GM12801 (cell line): ENCODE measurements around the gene ZBTB39.

ENCODE experiments used
- TF ChIP-seq, protein P1 (sequence below): IDR thresholded peaks from one replicate; pipeline ENCODE4 v1.5.1; 2011; ENCODE audit warnings: control low read depth; ENCODE audit not compliant: insufficient read length; ENCODE audit errors: extremely low read depth

The ZBTB39 gene

DNA sequence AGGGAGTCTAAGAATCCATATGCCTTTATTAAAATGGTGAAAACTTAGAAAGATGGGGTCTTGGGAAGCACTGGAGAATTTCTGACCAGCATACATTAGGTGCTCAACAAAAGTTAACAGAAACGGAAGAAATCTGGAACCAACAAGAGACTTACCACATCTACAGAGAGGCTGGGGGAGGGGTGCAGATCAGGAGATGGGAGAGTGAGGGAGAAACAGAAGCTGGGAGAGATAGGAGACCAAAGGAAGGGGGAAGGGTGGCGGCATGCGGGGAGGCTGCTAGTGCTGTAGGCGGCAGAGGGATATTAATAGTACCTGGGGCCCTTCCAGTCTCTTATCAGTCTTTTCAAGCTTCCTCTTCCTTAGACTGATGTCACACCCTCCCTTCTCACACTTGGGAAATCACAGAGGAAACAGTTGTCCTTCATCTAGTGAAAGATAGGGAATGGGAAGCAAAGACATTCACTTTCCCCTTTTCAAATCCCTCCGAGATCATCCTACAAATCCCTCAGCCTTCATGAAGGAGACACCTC, 18.1 kb downstream of the ZBTB39 start:
- TF ChIP-seq, protein P1, sequence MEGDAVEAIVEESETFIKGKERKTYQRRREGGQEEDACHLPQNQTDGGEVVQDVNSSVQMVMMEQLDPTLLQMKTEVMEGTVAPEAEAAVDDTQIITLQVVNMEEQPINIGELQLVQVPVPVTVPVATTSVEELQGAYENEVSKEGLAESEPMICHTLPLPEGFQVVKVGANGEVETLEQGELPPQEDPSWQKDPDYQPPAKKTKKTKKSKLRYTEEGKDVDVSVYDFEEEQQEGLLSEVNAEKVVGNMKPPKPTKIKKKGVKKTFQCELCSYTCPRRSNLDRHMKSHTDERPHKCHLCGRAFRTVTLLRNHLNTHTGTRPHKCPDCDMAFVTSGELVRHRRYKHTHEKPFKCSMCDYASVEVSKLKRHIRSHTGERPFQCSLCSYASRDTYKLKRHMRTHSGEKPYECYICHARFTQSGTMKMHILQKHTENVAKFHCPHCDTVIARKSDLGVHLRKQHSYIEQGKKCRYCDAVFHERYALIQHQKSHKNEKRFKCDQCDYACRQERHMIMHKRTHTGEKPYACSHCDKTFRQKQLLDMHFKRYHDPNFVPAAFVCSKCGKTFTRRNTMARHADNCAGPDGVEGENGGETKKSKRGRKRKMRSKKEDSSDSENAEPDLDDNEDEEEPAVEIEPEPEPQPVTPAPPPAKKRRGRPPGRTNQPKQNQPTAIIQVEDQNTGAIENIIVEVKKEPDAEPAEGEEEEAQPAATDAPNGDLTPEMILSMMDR: no peak

DNA sequence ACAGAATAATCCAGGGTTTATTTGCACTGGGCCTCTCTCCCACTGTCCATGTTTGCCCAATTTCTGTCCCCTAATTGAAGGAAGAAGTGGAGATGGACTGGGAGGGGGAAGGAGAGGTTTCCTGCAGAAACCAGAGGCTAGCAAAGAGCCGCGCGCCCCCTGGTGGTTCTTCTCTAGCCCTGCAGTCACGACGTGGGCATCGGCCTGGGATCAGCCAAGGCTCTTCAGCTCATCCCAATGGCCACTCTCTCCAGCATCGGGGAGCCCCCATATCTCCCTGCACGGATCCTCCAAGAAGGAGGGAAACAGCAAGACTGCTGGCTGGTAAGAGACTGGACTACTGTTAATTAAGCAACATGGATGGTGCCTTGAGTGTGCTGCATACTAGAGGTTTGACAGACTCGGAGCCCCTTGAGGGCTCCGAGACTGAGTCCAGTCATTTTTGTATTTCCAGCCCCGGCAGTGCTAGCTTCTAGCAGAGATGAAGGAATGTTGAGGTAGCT, 18.7 kb downstream of the ZBTB39 start:
- TF ChIP-seq, protein P1: no peak

- TF ChIP-seq, protein P1: no peak
These were observed 19.3 kb downstream of the ZBTB39 start for GRCh38 chr12:56987011-56987410.

GRCh38 chr12:56983386-56983785, 23.0 kb downstream of the ZBTB39 start:
- TF ChIP-seq, protein P1: no peak

- TF ChIP-seq, protein P1: no peak
These were observed 25.3 kb downstream of the ZBTB39 start for GRCh38 chr12:56980941-56981530.

- TF ChIP-seq, protein P1: no peak
These were observed 26.1 kb downstream of the ZBTB39 start for GRCh38 chr12:56980268-56980667.

DNA sequence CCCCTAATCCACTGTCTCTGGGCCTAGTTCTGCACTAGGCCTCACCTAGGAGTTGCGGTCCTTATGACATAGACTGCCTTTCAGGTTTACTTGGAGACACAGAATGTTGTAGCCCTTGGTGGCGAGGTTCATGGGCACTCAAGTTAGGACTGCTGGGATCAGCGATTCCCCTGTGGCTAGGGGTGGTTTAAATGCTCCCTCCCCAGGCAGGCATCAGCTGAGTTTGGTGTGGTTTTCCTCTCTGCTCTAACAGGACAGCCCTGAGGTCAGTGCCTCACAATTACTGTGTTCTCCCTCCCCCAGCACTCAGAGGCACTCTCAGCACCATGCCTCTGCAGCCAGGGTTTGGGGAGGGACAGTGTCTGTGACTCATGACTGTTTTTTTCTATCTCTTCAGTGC, 26.7 kb downstream of the ZBTB39 start:
- TF ChIP-seq, protein P1: no peak
